ENCODE results near the gene FLOT2. TPM values are rescaled to one million over a fixed set of nuclear protein-coding genes. Genes with fewer than 3 reads are reported as not detected.
A peak's percentile ranks its signal among the peaks of the same experiment; 100 is the strongest.

FLOT2 gene
- total and polyA plus RNA-seq, 12 donors: 23.8 to 193 (median 69.1) TPM

DNA sequence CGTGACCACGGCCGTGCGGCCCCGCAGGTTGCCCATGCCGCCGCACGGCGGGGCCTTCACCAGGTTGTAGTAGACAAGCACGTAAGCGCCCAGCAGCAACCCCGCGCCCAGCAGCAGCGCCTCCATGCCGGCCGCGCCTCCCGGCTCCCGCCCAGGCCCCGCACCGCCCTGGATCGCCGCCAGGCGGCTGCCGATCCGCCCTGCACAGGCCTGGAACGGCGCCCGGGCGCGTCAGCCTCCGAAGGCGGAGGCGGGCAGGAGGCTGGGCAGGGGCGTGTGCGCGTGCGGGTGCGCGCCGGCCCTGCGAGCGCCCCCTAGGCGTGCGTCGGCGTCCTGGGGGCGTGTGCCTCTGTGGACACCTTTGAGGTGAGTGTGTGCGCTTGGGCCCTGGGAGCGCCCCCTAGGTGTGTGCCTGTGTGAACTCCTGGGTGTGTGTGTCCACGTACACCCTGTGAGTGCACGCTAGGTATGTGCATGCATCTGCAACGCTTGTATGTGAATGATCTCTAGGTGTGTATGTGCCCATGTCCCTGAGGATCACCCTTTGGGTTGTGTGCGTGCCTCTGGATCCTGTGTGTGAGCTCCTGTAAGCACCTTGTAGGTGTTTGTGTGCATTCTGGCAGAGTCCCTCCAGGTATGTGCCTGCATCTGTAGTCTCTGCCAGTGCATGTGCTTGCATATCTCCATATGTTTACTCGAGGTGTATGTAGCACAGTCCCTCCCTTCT, 5.4 kb upstream of the FLOT2 start, which contains the start of gene DHRS13:
Gene DHRS13 (minus strand): TSS at position 261 of the 727 bp plus-strand sequence. CDS start 135 bp downstream, at position 126.
- H3K36me3 ChIP-seq (replicated peaks in 1 of 2): peaks cover 0 to 22% of the 10 kb centered on the region in 2 donors
- 1 to 28% (median 1%) methylated on average over 2 to 55 of the region's 55 CpGs for WGBS, 4 donors
- TF ChIP-seq POLR2A (IDR thresholded peaks at IDR 0.05): no peak
- TF ChIP-seq, protein P1, sequence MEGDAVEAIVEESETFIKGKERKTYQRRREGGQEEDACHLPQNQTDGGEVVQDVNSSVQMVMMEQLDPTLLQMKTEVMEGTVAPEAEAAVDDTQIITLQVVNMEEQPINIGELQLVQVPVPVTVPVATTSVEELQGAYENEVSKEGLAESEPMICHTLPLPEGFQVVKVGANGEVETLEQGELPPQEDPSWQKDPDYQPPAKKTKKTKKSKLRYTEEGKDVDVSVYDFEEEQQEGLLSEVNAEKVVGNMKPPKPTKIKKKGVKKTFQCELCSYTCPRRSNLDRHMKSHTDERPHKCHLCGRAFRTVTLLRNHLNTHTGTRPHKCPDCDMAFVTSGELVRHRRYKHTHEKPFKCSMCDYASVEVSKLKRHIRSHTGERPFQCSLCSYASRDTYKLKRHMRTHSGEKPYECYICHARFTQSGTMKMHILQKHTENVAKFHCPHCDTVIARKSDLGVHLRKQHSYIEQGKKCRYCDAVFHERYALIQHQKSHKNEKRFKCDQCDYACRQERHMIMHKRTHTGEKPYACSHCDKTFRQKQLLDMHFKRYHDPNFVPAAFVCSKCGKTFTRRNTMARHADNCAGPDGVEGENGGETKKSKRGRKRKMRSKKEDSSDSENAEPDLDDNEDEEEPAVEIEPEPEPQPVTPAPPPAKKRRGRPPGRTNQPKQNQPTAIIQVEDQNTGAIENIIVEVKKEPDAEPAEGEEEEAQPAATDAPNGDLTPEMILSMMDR (IDR thresholded peaks at IDR 0.05): peak; percentile 33 to 92 (median 72)
- H3K27ac ChIP-seq: peak within 1 kb of the TSS; percentile 26 to 89 (median 72)
- DNase-seq: peak; percentile 89 to 94 (median 91)
- H3K9me3 ChIP-seq (replicated peaks in 1 of 3): no peaks in the 10 kb centered on the region
- H3K27me3 ChIP-seq: no peaks in the 10 kb centered on the region
- H3K4me1 ChIP-seq (replicated peaks in 1 of 2): peaks cover 2 to 31% of the 10 kb centered on the region in 2 donors
- H3K4me3 ChIP-seq: peak within 1 kb of the TSS in 2 of 4 donors; percentile 39 to 71
- intact Hi-C loops (cut with DNase I): no loop called here

GRCh38 chr17:28901866-28902818, 4.6 kb upstream of the FLOT2 start:
- Histone ChIP-seq H3K9me3 (replicated peaks in 1 of 3) (no peaks in the 10 kb centered on the region), H3K27ac (peak overlapping the region; percentile 26 to 89 (median 72)), H3K4me1 (replicated peaks in 1 of 2) (peaks cover 7 to 27% of the 10 kb centered on the region in 2 donors), H3K36me3 (replicated peaks in 1 of 2) (peaks cover 0 to 14% of the 10 kb centered on the region in 2 donors), H3K27me3 (no peaks in the 10 kb centered on the region), H3K4me3 (peak overlapping the region in 2 of 4 donors; percentile 39 to 71)
- WGBS, 4 donors: 3 to 19% (median 4%) methylated on average over 10 to 62 of the region's 62 CpGs
- intact Hi-C loops (cut with DNase I): no loop called here
- DNase-seq: peak in 4 of 7 donors; percentile 41 to 50 (median 48)
- TF ChIP-seq, protein P1 (IDR thresholded peaks at IDR 0.05): no peak
- peak in 1 of 2 donors; percentile 33 for TF ChIP-seq POLR2A (IDR thresholded peaks at IDR 0.05)

- TF ChIP-seq, protein P1 (IDR thresholded peaks at IDR 0.05): no peak
- TF ChIP-seq POLR2A (IDR thresholded peaks at IDR 0.05): no peak
- peak in 5 of 7 donors; percentile 59 to 77 (median 64) for DNase-seq
- H3K9me3 ChIP-seq (replicated peaks in 1 of 3): no peaks in the 10 kb centered on the region
- peaks cover 0 to 5% of the 10 kb centered on the region in 2 donors for H3K36me3 ChIP-seq (replicated peaks in 1 of 2)
- no peak overlapping the region for H3K4me3 ChIP-seq
- intact Hi-C loops (cut with DNase I): no loop called here
- no peaks in the 10 kb centered on the region for H3K27me3 ChIP-seq
- WGBS, 4 donors: 81 to 90% (median 86%) methylated on average over 2 to 24 of the region's 24 CpGs
- peaks cover 7 to 33% of the 10 kb centered on the region in 2 donors for H3K4me1 ChIP-seq (replicated peaks in 1 of 2)
- peak overlapping the region in 1 of 5 donors; percentile 89 for H3K27ac ChIP-seq
Measured at GRCh38 chr17:28900986-28901726, 3.6 kb upstream of the FLOT2 start.

Data from adrenal gland (tissue), 12 donors.